Endothelial cell of umbilical vein (primary cell): Measurements from ENCODE around the gene STARD9.

ENCODE experiments used
- POLR2A ChIP-seq: IDR thresholded peaks from 2 replicates; pipeline ENCODE4 v1.6.1; 2012; ENCODE audit warnings: low read depth, mild to moderate bottlenecking, control low read depth, low read length
- TF ChIP-seq, protein P1 (sequence below), 2 donors: IDR thresholded peaks; 1 replicate in 1 of 2; 2 replicates in 1 of 2; pipeline ENCODE4 v1.5.1; 2011; ENCODE audit warnings: low read length in 2 of 2, mild to moderate bottlenecking in 2 of 2, moderate library complexity in 2 of 2, control low read depth in 1 of 2, inconsistent platforms in 1 of 2, low read depth in 1 of 2; ENCODE audit not compliant: insufficient read depth in 1 of 2; ENCODE audit errors: extremely low read depth in 1 of 2

DNA sequence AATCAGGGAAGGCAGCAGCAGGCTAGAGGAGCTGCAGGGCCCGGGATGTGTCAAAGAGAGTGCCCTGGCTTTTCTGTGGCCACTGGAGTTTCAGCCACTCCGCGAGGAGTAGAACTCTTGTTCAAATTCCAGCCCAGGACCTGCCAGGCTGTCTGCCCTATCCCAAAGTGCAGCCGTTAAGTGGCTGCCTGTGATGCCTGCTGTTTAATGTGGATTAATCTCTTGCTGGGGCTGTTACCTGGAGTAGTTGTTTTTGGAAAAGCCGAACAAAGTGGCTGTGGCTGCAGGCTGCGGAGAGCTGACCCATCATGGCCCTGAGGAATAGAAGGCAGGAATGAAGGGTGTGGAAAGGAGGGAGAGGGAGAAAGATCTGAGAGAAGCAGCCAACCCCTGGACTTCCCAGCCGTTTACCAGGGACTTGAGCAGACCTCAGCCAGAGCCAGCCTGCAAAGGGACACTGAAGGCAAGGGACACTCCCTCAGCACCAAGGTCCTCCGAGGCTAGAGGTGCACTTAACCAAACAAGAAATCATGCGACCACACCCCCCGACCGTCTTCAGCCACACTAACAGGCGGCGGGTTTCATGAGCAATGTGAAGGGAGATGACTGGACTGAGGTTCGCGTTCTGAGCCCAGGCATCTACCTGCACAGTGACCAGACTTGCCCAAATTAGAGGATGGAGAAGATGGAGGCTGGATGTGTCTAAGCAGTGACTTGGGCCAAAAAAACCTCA lies 156.9 kb downstream of the STARD9 start:
- no peak for TF ChIP-seq POLR2A
- TF ChIP-seq, protein P1, sequence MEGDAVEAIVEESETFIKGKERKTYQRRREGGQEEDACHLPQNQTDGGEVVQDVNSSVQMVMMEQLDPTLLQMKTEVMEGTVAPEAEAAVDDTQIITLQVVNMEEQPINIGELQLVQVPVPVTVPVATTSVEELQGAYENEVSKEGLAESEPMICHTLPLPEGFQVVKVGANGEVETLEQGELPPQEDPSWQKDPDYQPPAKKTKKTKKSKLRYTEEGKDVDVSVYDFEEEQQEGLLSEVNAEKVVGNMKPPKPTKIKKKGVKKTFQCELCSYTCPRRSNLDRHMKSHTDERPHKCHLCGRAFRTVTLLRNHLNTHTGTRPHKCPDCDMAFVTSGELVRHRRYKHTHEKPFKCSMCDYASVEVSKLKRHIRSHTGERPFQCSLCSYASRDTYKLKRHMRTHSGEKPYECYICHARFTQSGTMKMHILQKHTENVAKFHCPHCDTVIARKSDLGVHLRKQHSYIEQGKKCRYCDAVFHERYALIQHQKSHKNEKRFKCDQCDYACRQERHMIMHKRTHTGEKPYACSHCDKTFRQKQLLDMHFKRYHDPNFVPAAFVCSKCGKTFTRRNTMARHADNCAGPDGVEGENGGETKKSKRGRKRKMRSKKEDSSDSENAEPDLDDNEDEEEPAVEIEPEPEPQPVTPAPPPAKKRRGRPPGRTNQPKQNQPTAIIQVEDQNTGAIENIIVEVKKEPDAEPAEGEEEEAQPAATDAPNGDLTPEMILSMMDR (IDR thresholded peaks at IDR 0.05; ENCODE audit: extremely low read depth in 1 of 2, insufficient read depth in 1 of 2, low read depth in 1 of 2, low read length in 2 of 2) = no peak
